HG02840 (cell line): ENCODE results near the gene TGFBR3L.
"Not testable (repeated sequence)": the region's sequence is repeated elsewhere in the genome, so short reads cannot be mapped to it uniquely, and the experiment has no call there.

ENCODE experiments used
- ATAC-seq: cut with Tn5 transposase; IDR thresholded peaks from one replicate; pipeline ENCODE4 v1.9.1; 2021; ENCODE audit warnings: mild to moderate bottlenecking, moderate library complexity, moderate number of reproducible peaks; ENCODE audit not compliant: unreplicated experiment, low FRiP score

Gene TGFBR3L

DNA sequence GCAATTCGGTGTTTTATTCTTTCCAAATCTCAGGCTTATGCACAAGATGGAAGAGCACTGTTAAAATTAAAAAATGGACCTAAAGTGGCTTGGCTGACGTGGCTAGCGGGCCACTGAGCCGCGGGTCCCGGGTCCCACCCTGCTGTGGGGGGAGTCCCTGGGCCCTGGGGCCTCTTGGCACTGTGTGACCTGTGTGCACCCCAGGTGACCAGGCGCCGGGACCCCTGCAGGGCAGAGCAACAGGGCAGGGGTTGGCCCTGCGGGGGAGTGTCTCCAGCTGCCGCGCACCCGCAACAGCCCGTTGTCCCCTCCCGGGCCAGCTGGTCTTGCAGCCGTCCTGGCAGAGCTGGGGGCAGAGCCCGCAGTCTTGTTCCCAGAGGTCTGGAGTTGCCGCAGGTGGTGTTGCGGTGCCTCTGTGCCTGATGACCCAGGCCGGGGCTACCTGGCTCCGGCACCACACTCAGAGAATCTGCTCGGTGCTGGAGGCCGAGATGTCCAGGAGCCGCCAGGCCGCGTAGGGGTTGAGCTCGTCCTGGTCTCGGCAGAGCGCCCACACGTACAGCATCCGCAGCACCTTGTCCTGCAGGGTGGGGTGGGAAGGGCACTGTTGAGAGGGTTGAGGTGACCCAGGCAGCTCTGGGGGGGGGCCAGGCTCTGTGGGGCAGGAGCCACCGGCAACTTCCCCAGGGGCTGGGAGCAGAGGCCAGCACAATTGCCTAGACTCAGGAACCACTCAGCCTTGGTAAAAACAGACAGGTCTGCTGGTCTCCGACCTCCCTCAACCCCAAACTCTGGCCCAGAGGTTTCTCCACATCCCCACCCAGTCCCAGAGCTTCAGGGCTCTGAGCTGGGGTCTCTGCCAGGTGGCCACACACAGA is 12.3 kb downstream of the TGFBR3L start:
- ATAC-seq, result no peak

DNA sequence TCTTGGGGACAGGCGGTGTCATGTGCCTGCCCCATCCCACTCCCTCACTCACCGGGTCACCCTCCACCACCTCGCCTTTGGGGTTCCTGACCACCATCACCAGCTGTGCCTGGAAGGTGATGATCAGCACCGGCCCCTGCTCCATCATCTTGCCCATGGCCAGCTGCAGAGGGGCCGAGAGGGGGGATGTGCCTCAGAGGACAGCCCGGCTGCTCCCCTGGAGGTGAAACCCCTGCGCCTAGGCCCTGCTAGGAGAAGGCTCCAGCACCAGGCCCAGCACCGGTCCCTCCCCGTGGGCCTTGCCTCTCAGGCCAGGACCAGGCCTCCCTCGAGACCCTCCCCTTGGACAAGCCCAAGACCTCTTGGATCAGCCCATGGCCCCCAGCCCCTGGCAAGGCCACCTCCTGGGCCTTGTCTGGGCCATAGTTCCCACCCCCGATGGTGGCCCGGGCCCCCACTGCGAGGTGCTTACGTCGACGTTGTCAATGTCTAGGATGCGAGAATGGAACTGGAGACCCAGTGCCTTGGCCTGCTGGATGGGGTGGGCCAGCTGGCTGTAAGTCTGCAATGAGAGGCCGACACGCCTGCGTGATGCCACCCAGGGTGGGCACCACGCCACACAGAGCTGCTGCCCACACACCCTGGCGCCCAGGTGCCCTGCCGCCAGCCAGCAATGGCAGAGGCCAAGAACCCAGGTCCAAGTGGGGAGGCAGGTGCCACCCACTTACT is 13.1 kb downstream of the TGFBR3L start:
- ATAC-seq, result no peak

DNA sequence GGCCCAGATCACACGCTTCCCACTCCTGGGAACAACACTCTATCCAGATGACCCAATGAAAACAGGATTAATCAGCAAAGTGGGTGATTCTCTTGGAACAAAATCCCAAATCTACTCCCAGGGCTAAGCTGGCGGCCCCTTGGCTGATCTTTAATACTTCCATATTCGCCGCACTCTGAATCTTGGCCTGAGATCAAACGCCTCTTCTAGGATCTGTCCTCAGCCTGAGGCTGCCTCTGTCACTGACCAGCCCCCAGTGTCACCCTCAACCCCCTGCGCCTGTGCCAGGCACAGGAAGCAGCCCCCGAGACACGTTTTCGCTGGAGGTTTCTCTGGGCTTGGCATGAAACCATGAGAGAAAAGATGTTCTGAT is 13.7 kb downstream of the TGFBR3L start:
- no peak for ATAC-seq

DNA sequence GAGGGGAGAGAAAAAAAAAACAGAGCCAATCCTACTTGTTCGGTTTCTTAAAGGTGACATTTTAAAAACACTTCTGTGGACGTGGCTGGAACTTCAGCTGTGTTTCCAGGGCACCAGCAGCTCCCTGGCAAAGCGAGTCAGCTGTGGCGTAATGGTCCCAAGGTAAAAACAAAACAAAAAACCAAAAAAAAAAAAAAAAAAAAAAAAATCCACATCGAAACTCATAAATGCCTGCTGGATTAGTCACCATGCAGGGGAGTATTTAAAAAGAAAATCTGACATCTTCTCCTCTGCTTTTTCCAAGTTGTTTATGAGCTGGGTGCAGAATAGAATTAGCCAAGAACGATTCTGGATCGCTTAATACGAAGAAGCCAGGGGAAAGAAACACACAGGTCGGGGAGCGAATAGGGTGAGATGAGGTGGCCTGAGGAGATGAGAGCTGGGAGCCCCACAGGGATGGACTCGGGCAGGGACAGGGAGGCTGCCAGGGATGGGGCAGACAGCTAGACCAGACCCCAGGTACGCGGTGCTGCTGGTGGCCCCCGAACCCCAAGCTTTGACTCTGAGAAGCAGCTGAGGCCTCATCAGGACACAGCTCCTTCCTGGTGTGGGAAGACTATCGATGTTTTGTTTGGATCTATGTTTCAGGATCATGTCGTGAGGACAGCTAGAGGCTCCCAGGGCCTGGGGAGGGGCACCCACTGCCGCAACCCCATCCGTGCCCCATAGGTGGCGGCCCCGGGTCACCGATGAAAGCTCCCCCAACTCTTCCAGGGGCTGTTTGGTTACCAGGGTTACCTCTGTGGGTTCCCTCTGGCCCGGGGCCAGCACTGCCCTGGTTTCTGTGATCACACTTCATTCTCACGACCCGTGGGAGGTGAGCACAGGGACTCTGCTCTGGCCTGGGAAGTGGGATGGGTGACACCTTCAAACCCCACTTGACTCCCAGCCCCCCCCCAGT is 14.4 kb downstream of the TGFBR3L start:
- no peak for ATAC-seq

DNA sequence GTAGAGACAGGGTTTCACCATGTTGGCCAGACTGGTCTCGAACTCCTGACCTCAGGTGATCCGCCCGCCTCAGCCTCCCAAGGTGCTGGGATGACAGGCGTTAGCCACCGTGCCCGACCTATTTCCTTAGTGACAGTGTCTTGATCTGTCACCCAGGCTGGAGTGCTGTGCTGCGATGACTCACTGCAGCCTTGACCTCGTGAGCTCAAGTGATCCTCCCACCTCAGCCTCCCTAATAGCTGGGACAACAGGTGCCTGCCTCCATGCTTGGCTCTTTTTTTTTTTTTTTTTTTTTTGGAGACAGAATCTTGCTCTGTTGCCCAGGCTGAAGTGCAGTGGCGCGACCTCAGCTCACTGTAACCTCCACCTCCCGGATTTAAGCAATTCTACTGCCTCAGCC is 15.4 kb downstream of the TGFBR3L start:
- not testable (repeated sequence) for ATAC-seq

DNA sequence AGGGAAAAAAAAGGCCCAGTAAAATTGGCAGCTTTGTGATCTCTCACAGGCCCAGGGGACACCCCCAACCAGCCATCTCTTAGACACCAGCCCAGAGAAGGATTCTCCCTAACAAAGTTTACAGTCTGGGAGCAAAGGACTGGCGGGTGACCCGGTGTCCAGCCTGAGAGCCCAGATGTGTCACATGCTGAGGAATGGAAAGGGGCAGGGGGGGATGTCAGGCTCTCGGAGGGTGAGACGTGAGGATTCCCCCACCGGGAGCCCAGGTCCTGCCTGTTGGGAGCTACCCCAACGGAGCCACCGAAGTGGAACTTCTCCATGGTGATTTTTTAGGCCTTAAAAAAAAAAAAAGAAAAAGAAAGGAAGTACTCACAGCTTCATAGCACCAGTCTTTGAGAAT is 16.1 kb downstream of the TGFBR3L start:
- no peak for ATAC-seq

DNA sequence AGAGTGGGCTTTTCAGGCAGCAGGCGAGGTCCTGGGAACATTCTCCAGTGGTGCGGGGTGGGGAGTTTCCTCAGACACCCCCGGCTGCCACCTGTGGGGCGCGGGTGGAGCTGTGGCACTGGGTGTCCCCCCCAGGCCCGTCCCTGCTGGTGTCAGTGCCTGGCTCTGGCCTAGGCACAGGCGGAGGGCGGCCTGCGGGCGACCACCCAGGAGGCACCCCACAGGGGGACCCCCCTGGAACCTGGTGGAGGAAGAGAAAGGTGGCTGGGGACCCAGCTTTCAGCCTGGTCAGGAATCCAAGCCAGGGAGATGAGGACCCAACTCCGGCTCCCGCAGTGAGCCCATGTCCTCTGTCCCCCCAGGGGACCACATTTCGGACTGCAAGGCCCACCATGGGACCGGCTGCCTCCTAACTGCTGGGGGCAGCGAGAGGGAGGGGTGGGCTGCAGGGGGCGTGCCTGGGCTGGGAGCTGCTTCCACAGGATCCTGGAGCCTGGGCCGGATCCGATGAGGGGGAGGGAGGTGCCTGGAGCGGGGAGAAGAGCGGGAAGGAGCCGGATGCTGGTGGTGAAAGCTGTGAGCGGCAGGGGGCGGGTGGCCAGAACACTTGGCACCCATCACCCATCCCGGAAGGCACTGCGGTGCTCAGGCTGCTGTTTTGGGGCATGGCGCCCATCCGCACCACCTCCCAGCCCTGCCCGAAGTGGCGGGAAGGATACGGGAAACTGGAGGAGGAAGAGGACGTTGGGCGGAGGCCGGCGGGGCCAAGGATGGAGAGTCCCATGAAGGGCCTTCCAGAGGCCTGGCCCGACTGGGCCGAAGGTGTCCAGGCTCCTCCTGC is 16.8 kb downstream of the TGFBR3L start:
- no peak for ATAC-seq

DNA sequence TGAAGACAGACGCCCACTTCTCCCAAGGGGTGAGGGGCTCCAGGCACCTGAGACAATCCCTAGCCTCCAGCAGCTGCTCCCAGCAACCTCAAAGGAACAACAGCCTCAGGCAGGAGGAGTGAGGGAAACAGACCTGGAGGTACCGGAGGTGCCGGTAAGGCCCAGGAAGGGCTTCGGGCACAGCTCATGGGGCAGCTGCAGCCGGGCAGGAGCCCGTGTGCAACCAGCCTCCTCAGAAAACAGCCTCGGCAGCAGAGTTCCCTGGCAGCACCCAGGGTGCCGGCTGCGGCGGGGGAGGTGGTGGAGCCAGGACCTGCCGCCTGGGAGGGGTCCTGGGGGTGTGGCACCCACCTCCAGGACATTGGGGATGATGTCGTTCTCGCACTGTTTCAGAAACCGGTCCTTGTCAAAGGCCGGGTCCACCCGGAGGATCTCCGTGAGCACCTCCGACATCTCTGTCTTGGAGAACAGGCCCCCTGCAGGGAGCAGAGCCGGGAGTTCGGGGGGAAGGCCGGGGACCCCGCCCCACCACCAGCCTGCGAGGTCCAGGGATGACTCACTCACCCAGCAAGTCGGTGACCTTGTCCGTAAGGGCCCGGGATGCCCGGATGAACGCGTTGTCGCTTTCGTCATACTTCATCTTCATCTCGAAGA is 17.8 kb downstream of the TGFBR3L start:
- no peak for ATAC-seq

DNA sequence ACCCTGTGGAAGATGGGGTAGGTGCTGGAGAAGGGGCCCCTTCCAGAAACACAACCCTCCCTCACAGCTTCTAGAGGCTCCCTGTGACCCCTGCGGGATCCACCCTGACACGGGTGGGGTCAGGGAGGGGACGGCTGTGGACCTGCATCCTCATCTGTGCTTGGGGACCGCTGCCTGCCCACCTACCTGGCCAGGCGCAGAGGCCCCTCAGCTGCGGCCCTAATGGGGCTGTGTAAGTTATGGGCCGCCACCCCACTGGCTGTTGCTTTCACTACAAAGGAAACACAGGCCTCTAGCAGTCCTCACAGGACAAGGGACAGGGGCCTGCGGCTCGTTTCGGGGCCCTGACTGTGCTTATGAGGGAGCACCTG is 18.3 kb downstream of the TGFBR3L start:
- ATAC-seq, result no peak

DNA sequence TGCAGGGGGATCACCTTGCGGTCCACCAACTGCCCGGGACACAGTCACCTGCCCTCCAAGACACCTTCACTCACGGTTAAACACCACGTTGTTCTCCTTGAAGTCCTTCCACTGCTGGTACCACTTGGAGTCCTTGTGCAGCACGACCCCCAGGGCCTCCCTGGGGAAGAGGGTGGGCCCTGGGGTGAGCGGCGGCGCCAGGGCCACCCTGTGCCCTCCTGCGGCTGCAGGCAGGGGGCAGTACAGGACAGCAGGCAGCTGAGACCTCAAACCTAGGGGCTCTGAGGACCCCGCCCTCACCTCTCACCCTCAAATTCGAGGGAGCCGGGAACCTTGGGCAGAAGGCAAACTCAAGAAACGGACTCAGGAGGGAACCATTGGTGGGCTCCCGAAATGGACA is 18.8 kb downstream of the TGFBR3L start:
- no peak for ATAC-seq

DNA sequence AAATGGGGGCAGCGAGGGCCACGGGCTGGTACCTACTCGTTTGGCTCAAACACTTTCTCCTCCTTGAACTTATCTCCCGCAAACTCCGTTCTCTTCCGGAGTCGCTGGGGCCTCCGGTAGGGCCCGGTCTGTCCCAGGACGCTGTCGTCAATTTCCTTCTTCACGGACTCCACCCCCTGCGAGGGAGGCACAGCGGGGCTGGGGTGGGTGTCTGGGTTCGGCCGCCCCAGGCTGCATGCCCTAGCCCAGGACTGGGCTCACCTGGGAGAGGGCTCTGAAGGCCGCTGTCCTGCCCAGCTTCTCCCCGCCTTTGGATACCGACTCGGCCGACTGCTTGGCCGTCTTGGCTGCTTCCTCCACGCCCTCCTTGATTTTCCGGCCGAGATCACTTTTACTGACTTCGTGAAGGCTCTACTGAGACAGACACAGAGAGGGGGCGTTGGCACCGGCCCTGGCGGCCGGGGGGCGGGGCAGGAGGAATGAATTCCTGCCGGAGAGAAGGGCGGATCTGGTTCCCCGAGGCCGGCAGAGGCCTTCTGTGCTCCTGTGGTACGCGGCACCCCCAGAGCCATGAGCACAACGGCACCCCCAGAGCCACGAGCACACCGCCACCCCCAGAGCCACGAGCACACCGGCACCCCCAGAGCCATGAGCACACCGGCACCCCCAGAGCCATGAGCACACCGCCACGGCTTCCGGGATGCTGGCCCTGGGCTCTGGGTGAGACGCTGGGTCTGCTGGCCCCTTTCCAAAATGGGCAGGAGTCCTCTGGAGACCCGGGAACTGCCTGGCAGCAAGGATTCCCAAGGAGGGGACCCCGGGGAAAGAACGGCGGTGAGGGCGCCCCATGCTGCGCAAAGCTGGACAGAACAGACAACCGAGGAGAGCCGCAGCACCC is 19.4 kb downstream of the TGFBR3L start:
- ATAC-seq, result no peak

DNA sequence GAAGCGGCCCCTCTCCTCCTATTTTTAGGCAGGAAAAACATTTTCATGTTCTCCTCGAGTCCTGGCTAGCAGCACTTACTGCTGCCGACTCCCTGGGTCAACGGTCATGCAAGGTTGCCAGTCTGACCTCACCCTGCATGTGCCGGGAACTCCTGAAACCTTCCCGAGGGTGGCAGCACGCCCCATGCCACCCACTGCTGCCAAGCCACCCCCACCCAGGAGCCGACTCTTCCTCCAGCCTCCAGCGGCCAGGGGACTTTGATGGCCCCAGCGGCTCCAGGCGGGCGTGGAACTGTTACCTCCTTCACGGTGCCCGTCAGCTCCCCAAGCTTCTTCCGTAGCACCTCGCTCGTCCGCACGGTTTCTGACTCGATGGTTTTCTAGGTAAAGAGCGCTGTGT is 20.1 kb downstream of the TGFBR3L start:
- ATAC-seq, result no peak

DNA sequence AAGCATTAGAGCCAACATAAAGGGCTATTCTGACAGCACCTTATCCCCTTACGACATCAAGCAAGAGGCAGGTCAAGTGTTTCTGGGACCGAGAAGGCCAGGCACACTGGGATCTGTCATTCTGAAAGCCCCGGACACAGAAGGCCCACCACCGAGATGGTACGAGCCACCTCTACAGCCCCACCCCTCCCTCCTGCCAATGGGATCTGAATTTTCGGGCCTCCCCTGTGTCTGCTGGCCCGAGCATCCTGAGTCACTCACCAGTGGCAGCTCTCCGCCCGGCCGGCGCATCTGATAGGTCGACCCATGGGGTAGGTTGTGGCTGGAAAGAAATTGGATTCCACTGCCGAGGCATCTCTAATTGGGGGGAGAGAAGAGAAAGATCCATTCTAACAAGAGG is 26.2 kb downstream of the TGFBR3L start:
- ATAC-seq, result no peak

DNA sequence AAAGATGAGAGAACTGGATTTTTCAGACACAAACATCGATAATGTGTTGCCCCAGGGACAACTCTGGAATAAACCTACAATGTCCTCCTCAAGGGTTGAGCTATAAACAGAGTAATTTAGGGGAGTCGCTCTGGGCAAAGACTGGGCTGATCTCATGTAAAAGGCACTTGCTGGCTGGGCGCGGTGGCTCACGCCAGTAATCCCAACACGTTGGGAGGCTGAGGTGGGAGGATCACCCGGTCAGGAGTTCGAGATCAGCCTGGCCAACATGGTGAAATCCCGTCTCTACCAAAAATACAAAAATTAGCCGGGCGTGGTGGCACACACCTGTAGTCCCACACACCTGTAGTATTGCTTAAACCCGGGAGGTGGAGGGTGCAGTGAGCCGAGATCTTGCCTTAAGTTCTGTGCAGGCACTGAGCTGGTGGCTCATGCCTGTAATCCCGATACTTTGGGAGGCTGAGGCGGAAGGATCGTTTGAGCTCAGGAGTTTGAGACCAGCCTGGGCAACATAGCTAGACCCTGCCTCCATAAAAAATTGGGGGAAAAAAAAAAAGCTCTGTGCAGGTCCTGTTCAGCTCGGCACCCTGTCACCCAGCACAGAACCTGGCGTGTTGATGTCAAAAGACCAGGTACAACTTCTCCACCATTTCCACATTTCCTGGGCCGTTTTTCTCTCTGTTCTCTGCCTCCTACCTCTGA is 27.4 kb downstream of the TGFBR3L start:
- ATAC-seq, result no peak

DNA sequence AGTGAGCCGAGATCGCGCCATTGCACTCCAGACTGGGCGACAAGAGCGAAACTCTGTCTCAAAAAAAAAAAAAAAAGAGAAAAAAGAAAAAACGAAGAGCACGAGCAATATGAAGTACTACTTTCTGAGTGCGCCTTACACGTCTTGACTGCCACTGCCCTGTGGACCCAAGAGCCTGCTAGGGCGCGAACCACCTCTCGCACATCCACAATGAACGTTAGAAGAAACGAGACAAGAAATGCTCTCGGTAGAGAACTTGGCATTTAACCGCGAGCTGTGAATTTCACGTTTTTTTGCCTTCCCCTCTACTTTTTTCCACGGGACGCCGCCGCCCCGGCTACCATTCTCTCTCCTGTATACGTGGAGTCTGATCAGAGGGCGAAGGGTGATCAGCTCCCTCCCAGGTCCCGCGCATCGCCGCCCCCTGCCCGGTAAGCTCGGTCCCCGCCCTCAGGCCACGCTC is 28.4 kb downstream of the TGFBR3L start:
- ATAC-seq, result peak; percentile 3

DNA sequence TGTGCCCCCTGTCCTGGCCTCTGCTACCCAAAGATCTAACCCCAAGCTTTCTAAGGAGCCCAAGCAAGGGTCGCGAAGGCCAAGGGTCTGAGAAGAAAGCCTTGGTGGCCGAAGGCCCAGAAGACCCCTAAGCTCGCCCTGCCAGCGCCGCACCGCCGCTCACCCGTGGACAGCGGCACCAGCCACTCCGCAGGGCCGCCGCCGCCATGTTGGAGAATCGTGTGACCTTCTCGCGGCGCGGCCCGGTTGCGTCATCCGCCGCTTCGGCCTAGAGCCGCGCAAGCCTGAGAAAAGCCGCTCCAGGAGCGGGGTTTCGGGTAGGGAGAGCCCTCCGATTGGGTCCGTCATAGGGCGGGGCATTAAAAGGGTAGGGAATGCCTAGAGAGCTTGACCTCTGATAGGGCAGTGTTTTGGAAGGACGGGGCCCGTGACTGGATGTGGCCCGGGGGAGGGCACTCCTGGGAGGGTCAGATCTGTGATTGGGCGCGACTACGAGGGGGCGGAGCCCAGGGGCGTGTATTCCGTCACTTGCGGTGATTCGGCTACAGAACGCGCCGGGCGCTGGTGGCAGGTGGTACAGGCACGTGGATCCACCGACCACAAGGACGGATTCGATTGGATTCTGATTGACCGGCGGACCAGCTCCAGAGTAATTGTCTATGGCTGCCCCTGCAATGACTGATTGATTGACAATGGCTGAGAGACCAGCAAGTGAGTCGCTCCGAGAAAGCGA is 29.0 kb downstream of the TGFBR3L start, which contains the start of gene TIMM44:
Gene TIMM44 (minus strand): TSS at position 223 of the 733 bp plus-strand sequence. CDS start 15 bp downstream, at position 208.
- peak; percentile 93 for ATAC-seq
